Measurements from ENCODE around the gene DPM1.

The DPM1 gene

DNA sequence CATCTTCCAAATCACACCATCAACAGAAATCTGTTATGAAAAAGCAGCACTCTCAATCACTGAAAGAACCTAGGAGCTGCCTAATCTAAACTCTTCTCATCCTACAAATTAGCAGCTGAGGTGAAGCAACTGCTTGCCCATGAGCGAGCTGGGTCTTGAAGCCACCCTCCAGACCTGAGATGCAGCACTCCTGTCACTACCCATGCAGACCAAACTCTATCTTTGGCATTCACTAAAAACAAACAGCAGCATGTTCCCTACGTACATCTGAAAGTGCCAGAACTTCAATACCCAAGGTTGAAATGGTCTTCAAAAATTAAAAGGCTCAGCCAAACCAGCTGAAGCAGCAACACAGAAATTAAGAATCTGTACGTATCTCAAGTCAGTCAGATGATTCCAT, 41.4 kb downstream of the DPM1 start:
- DNase-seq (ENCODE audit: low read depth), result no peak
- no peak for TF ChIP-seq CTCF (IDR thresholded peaks at IDR 0.05; ENCODE audit: low read depth, low read length, missing control alignments)
- in situ Hi-C loops (cut with HindIII; ENCODE audit: low sequenced_read_pairs), result loop anchor here (5.0 kb wide), 1 partner anchor 85 kb away; no protein-coding TSS in a partner anchor
- no peak overlapping the region for H3K4me3 ChIP-seq (ENCODE audit: low read depth, low read length)

DNA sequence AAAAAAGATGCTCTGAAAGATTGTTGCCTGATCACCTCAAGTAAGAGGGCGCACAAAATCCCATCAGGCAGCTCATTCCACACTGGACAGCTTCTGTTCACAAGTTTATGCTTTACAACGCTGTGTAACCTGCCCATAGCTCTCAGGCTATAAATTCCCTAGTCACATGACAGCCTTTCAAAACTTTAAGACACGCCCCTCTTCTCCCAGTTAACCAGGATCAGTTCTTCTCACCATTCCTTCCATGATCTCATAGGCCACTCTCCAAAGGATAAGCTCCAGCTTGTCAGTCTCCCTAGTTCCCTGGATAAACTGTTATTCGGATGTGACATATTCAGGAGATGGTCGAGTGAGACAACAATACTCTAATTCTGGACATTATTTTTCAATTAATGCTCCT, 42.1 kb downstream of the DPM1 start:
- in situ Hi-C loops (cut with HindIII; ENCODE audit: low sequenced_read_pairs), result loop anchor here (5.0 kb wide), 1 partner anchor 84 kb away; no protein-coding TSS in a partner anchor
- H3K4me3 ChIP-seq (ENCODE audit: low read depth, low read length), result no peak overlapping the region
- TF ChIP-seq CTCF (IDR thresholded peaks at IDR 0.05; ENCODE audit: low read depth, low read length, missing control alignments), result no peak
- DNase-seq (ENCODE audit: low read depth), result no peak

- no peak overlapping the region for H3K4me3 ChIP-seq (ENCODE audit: low read depth, low read length)
- in situ Hi-C loops (cut with HindIII; ENCODE audit: low sequenced_read_pairs), result loop anchor here (5.0 kb wide), 1 partner anchor 83 kb away; no protein-coding TSS in a partner anchor
- DNase-seq (ENCODE audit: low read depth), result no peak
- no peak for TF ChIP-seq CTCF (IDR thresholded peaks at IDR 0.05; ENCODE audit: low read depth, low read length, missing control alignments)
Observed at GRCh38 chr20:50915424-50915823, 42.9 kb downstream of the DPM1 start.

DNA sequence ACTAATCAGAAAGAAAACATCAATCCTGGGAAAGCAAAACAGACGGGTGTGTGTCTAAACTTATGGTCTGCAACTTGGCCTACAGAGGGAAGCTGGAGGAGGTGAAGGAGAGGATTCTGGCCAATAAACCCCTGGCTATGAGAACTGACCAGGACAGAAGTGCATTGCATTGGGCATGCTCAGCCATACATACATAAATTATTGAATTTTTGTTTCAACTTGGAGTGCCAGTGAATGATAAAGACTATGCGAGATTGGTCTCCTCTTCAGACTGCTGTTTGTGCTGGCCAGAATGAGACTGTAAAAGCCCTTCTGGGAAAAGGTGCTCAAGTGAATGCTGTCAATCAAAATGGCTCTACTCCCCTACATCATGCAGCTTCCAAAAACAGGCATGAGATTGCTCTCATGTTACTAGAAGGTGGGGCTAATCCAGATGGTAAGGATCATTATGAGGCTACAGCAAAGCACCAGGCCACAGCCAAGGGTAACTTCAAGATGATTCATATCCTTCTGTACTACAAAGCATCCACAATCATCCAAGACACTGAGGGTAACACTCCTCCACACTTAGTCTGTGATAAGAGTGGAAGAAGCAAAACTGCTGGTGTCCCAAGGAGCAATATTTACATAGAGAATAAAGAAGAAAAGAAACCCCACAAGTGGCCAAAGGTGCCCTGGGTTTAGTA, 44.5 kb downstream of the DPM1 start:
- TF ChIP-seq CTCF (IDR thresholded peaks at IDR 0.05; ENCODE audit: low read depth, low read length, missing control alignments), result no peak
- H3K4me3 ChIP-seq (ENCODE audit: low read depth, low read length), result no peak overlapping the region
- DNase-seq (ENCODE audit: low read depth), result no peak
- in situ Hi-C loops (cut with HindIII; ENCODE audit: low sequenced_read_pairs), result no loop called here

DNA sequence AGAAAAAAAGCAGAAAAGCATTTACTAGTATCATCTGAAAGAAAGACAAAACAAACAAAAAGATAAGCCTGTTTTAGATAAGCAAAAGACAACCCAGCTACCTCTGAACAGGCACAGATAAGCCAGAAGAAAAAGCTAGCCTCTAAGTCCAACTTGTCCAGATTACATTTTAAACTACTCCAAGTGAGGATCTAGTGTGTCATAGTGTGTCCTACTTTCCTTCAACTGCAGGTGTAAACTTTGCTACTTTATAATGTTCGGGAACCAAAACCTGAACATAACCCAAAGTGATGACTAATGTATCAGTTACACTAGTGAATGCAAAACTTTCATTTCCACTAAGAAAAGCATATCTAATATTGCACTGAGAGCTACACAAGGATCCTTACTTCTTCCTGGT, 46.6 kb downstream of the DPM1 start:
- H3K4me3 ChIP-seq (ENCODE audit: low read depth, low read length), result no peak overlapping the region
- TF ChIP-seq CTCF (IDR thresholded peaks at IDR 0.05; ENCODE audit: low read depth, low read length, missing control alignments), result no peak
- in situ Hi-C loops (cut with HindIII; ENCODE audit: low sequenced_read_pairs), result no loop called here
- DNase-seq (ENCODE audit: low read depth), result no peak

- in situ Hi-C loops (cut with HindIII; ENCODE audit: low sequenced_read_pairs), result no loop called here
- TF ChIP-seq CTCF (IDR thresholded peaks at IDR 0.05; ENCODE audit: low read depth, low read length, missing control alignments), result no peak
- no peak overlapping the region for H3K4me3 ChIP-seq (ENCODE audit: low read depth, low read length)
- no peak for DNase-seq (ENCODE audit: low read depth)
Observed at GRCh38 chr20:50911030-50911429, 47.3 kb downstream of the DPM1 start.

Measured in astrocyte of the cerebellum (primary cell).